ENCODE results near the gene NDUFC2.
"Not testable (repeated sequence)": the region's sequence is repeated elsewhere in the genome, so short reads cannot be mapped to it uniquely, and the experiment has no call there.

NDUFC2 gene

GRCh38 chr11:78050964-78051831 lies 28.5 kb downstream of the NDUFC2 start:
- DNase-seq, result no peak

GRCh38 chr11:78049348-78049747 lies 30.3 kb downstream of the NDUFC2 start:
- DNase-seq, result no peak

DNA sequence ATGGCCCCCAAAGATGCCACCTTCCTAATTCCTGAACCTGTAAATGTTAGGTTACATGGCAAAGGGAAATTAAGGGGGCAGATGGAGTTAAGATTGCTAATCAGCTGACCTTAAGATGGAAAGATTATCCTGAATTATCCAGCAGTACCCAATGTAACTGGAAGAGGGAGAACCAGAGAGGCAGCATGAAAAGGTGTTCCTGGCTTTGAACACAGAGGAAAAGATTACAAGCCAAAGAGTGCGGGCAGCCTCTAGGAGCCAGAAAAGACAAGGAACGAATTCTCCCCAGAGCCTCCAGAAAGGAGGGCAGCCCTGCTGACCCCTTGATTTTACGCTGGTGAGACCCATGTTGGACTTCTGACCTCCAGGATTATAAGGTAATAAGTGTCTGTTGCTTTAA lies 31.1 kb downstream of the NDUFC2 start:
- no peak for DNase-seq

GRCh38 chr11:78046486-78046854 lies 33.2 kb downstream of the NDUFC2 start:
- no peak for DNase-seq

DNA sequence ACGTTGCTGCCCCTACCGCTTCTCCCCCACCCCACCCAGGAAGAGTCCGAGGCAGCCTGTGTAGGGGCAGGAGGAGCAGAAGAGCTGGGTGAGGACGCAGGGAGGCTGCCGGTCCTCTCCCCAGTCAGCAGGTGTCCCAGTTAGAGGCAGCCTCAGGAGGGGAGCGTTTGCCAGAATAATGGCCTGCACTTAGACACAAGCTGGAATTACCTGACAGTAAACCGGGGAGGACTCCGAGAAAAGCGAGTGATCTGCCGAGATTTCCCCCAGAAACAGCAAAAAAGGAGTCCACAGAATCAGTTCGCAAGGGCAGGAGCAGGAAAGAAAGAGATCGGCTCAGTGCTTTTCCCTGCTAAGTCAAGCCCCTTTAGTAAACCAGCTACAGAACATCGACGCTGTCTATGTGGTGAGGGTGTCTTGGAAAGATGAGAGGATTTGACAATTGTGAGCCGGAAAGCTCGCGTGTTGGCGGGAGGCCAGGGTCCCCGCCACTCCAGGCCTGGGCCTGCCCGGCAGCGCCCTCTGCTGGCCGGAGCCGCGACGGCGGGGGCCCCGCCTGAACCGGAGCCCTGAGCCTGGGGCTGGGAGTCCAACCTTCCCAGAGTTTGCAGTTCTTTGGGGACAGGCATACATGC lies 33.7 kb downstream of the NDUFC2 start:
- DNase-seq, result peak; percentile 69 to 90 (median 87)

GRCh38 chr11:78044706-78045105 lies 35.0 kb downstream of the NDUFC2 start:
- no peak for DNase-seq

- no peak for DNase-seq
Measured at GRCh38 chr11:78041843-78042440, 37.7 kb downstream of the NDUFC2 start.

GRCh38 chr11:78041380-78041719 lies 38.3 kb downstream of the NDUFC2 start:
- DNase-seq, result not testable (repeated sequence)

- no peak for DNase-seq
Measured at GRCh38 chr11:78040691-78041379, 38.8 kb downstream of the NDUFC2 start.

DNA sequence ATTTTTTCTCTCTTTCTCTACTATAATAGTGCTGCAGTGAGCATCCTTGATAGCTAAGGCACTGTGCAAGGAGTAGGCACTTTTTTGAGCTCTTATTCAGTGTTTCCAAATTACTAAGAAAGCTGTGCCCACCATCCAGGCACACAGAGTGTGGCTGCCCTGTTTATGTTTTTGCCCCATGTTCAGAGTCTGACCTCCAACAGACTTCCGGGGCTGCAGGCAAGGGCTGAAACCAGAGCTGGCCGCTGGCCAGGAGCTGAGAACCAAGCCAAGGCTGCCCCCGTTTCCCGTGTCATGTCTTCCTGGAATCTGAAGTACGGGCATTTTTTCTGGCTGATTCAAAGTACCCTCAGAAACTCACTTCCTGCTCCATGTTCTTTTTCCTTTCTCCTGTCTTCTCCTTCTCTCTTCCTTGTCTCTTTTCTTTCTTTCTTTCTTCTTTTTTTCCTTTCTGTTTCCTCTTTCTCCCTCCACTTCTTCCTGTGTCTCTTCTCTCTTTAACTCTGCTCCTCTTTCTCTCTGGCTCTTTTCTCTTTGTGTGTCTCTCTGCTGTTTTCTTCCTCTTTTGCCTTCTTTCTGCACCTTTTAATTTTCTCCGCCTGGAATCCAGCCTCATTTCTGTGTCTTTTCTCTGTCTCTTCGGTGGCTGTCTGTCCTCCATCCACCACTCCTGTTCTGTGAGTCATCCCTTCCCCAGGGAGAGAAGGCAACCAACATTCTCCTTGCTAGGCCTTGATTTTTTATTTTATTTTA lies 39.6 kb downstream of the NDUFC2 start:
- peak; percentile 62 to 82 (median 74) for DNase-seq

GRCh38 chr11:78039391-78039918 lies 40.2 kb downstream of the NDUFC2 start:
- DNase-seq, result no peak

DNA sequence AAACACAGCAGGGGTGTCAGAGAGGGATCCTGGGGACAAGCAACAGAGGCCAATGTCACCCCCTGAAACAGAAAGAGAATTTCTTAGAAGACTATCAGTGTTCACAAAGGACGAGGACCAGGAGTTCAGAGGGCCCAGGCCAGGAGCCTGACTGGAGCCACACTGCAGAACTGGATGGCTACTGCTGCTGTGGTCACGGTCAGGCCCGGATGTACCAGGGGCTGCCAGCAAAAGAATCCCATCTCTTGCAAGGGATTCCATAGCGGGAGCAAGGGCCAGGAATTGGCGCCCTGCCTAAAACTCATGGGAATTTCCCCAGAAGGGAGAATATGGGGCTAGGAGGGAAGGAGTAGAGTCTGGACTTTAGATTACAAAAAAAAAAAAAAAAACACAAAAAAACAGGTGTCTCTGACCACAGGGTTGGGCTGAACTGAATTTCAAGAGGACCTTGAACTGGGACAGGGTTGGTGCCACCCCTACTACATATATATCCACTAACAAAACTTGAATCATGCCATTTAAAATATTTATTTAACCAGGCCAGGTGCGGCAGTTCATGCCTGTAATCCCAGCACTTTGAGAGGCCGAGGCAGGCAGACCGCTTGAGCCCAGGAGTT lies 40.9 kb downstream of the NDUFC2 start:
- no peak for DNase-seq

GRCh38 chr11:78037825-78038620 lies 41.6 kb downstream of the NDUFC2 start:
- no peak for DNase-seq

GRCh38 chr11:78037056-78037455 lies 42.6 kb downstream of the NDUFC2 start:
- DNase-seq, result peak in 1 of 4 experiments; percentile 41

DNA sequence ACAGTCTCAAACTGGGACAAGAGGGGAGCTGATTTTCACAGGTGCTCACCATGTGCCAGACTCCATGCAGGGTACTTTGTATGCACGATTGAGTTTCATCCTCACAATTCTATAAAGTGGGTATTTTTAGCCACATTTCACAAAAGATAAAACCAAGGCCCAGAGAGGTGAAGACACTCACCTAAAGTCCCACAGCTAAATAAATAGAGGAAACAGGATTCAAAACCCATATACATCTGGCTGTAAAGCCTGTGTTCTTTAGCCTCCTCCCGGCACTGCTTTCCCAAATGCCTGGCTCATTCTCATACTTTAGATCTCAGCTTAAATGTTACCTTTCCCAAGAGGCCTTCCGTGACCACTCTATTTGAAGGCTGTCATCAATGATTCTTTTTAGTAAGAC lies 43.3 kb downstream of the NDUFC2 start:
- no peak for DNase-seq

GRCh38 chr11:78034623-78035022 lies 45.0 kb downstream of the NDUFC2 start:
- DNase-seq, result no peak

DNA sequence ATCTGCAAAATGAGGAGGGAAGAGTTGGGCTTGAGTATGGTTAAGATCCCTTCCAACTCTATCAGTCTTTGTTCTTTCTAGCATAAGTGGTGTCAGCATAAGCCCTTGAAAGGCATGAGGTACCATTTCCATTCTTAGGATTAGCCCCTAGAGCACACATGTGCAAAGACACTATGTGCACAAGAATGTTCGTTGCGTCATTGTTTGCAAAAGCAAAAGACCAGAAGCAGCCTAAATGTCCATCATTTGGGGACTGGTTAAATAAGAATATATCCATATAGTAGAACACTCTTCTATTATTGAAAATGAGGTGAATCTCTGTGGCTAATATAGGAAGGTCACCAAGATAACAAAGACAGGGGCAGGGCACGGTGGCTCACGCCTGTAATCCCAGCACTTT lies 46.6 kb downstream of the NDUFC2 start:
- DNase-seq, result no peak

DNA sequence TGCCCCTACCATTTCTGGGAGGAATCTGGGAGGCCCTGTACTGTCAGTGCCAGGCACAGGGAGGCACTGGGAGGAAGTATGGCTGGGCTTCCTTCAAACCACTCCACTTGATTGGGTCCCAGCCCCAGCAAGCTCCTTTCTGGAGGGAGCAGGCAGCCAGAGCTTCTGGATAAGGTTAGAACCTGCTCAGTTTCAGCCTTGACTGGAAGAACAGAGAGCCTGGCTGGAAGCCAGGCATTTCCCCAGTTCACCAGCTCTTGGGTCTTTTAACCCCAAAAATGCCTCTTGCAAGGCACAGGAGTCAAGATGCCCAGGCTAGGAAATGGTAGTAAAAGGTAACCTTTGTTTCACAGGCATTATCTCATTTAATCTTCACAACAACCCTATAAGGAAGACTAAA lies 47.6 kb downstream of the NDUFC2 start:
- no peak for DNase-seq

GRCh38 chr11:78031629-78032028 lies 48.0 kb downstream of the NDUFC2 start:
- no peak for DNase-seq

GRCh38 chr11:78030429-78031325 lies 49.0 kb downstream of the NDUFC2 start:
- DNase-seq, result no peak

Measured in suppressor macrophage (primary cell).